ENCODE measurements around the gene LETMD1.
A peak's percentile ranks its signal among the peaks of the same experiment; 100 is the strongest.

The LETMD1 gene

DNA sequence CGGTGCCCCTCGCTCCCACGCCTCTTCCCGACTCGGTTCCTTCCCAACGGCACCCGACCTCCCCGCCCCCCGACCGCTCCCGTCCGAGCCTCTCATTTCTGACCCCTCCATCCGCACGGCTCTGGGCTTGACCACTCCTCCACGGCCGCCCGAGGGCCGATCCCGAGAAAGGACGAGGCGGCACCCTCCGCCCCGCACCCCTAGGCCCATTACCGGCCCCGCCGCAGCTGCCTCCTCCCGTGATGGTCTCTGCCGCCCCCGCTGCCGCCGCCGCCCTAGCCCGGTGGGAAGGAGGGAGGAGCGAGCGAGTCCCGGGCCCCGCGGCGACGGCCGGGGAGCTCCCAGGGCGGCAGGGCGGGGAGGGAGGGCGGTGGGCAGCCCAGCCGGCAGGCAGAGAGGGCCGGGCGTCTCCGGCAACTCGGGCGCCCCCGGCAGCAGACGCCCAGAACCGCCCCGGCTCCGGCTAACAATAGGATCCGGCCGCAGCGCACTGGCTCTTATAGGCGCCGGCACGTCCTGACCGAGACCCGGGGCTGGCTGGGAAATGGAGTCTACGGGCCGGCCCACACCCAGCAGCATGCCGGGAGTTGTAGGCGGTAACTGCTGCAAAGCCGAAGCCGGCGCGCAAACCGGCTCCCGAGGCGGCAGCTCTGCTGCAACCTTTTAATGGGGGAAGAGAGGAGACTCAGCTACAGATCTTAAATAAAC is 35.2 kb downstream of the LETMD1 start, which contains the start of gene CSRNP2 (continued):
- no peak for TF ChIP-seq ZSCAN4 (tag by site-specific recombination; IDR thresholded peaks at IDR 0.05)
- no peak; the same call in 1 of the 2 replicates for TF ChIP-seq KLF17 (tag by site-specific recombination; IDR thresholded peaks at IDR 0.05)
- peak; percentile 65 for TF ChIP-seq ZBTB48 (tag by site-specific recombination; IDR thresholded peaks at IDR 0.05)
- no peak for TF ChIP-seq ZNF623 (tag by site-specific recombination; IDR thresholded peaks at IDR 0.05)
- no peak for TF ChIP-seq ELK4 (IDR thresholded peaks at IDR 0.05; ENCODE audit: borderline replicate concordance, low read depth, low read length)
- no peak for TF ChIP-seq ZSCAN16 (tag by site-specific recombination; IDR thresholded peaks at IDR 0.05)
- no peak for TF ChIP-seq ZSCAN23 (tag by site-specific recombination; IDR thresholded peaks at IDR 0.05)
- no peak for TF ChIP-seq ZNF768 (tag by site-specific recombination; IDR thresholded peaks at IDR 0.05)
- no peak for TF ChIP-seq SETDB1 (IDR thresholded peaks at IDR 0.05; ENCODE audit: insufficient read length, low read length)
- peak; percentile 65 for TF ChIP-seq ZNF366 (tag by site-specific recombination; conservative IDR thresholded peaks at IDR 0.05)
- TF ChIP-seq SP2 (tag by site-specific recombination; IDR thresholded peaks at IDR 0.05) = peak; percentile 77
- TF ChIP-seq ZNF521 (tag by site-specific recombination; IDR thresholded peaks at IDR 0.05) = no peak
- TF ChIP-seq, protein P1, sequence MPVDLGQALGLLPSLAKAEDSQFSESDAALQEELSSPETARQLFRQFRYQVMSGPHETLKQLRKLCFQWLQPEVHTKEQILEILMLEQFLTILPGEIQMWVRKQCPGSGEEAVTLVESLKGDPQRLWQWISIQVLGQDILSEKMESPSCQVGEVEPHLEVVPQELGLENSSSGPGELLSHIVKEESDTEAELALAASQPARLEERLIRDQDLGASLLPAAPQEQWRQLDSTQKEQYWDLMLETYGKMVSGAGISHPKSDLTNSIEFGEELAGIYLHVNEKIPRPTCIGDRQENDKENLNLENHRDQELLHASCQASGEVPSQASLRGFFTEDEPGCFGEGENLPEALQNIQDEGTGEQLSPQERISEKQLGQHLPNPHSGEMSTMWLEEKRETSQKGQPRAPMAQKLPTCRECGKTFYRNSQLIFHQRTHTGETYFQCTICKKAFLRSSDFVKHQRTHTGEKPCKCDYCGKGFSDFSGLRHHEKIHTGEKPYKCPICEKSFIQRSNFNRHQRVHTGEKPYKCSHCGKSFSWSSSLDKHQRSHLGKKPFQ (tag by site-specific recombination; IDR thresholded peaks at IDR 0.05) = no peak
- TF ChIP-seq, protein P2, sequence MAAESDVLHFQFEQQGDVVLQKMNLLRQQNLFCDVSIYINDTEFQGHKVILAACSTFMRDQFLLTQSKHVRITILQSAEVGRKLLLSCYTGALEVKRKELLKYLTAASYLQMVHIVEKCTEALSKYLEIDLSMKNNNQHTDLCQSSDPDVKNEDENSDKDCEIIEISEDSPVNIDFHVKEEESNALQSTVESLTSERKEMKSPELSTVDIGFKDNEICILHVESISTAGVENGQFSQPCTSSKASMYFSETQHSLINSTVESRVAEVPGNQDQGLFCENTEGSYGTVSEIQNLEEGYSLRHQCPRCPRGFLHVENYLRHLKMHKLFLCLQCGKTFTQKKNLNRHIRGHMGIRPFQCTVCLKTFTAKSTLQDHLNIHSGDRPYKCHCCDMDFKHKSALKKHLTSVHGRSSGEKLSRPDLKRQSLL (tag by site-specific recombination; IDR thresholded peaks at IDR 0.05) = peak; percentile 49; the same call in 1 of the 2 replicates
- no peak for TF ChIP-seq ZNF548 (tag by site-specific recombination; IDR thresholded peaks at IDR 0.05)
- no peak for TF ChIP-seq TRIM28 (IDR thresholded peaks at IDR 0.05; ENCODE audit: borderline replicate concordance, low read length)
- peak; percentile 78 for TF ChIP-seq SP3 (tag by site-specific recombination; IDR thresholded peaks at IDR 0.05)
- no peak for TF ChIP-seq ZNF19 (tag by site-specific recombination; IDR thresholded peaks at IDR 0.05; ENCODE audit: low read depth)
- peak; percentile 53; the same call in 1 of the 2 replicates for TF ChIP-seq KLF8 (tag by site-specific recombination; IDR thresholded peaks at IDR 0.05)
- TF ChIP-seq, protein P3, sequence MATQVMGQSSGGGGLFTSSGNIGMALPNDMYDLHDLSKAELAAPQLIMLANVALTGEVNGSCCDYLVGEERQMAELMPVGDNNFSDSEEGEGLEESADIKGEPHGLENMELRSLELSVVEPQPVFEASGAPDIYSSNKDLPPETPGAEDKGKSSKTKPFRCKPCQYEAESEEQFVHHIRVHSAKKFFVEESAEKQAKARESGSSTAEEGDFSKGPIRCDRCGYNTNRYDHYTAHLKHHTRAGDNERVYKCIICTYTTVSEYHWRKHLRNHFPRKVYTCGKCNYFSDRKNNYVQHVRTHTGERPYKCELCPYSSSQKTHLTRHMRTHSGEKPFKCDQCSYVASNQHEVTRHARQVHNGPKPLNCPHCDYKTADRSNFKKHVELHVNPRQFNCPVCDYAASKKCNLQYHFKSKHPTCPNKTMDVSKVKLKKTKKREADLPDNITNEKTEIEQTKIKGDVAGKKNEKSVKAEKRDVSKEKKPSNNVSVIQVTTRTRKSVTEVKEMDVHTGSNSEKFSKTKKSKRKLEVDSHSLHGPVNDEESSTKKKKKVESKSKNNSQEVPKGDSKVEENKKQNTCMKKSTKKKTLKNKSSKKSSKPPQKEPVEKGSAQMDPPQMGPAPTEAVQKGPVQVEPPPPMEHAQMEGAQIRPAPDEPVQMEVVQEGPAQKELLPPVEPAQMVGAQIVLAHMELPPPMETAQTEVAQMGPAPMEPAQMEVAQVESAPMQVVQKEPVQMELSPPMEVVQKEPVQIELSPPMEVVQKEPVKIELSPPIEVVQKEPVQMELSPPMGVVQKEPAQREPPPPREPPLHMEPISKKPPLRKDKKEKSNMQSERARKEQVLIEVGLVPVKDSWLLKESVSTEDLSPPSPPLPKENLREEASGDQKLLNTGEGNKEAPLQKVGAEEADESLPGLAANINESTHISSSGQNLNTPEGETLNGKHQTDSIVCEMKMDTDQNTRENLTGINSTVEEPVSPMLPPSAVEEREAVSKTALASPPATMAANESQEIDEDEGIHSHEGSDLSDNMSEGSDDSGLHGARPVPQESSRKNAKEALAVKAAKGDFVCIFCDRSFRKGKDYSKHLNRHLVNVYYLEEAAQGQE (tag by site-specific recombination; IDR thresholded peaks at IDR 0.05) = no peak
- no peak for TF ChIP-seq ZNF174 (tag by site-specific recombination; IDR thresholded peaks at IDR 0.05)
- TF ChIP-seq, protein P4, sequence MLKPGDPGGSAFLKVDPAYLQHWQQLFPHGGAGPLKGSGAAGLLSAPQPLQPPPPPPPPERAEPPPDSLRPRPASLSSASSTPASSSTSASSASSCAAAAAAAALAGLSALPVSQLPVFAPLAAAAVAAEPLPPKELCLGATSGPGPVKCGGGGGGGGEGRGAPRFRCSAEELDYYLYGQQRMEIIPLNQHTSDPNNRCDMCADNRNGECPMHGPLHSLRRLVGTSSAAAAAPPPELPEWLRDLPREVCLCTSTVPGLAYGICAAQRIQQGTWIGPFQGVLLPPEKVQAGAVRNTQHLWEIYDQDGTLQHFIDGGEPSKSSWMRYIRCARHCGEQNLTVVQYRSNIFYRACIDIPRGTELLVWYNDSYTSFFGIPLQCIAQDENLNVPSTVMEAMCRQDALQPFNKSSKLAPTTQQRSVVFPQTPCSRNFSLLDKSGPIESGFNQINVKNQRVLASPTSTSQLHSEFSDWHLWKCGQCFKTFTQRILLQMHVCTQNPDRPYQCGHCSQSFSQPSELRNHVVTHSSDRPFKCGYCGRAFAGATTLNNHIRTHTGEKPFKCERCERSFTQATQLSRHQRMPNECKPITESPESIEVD (tag by site-specific recombination; IDR thresholded peaks at IDR 0.05) = no peak
- no peak for TF ChIP-seq ZNF311 (tag by site-specific recombination; IDR thresholded peaks at IDR 0.05; ENCODE audit: borderline replicate concordance)
- TF ChIP-seq ZNF473 (tag by site-specific recombination; IDR thresholded peaks at IDR 0.05) = no peak
- no peak for TF ChIP-seq ZNF155 (tag by site-specific recombination; IDR thresholded peaks at IDR 0.05)
- TF ChIP-seq ZBTB8A (tag by site-specific recombination; IDR thresholded peaks at IDR 0.05) = peak; percentile 97
- TF ChIP-seq, protein P5, sequence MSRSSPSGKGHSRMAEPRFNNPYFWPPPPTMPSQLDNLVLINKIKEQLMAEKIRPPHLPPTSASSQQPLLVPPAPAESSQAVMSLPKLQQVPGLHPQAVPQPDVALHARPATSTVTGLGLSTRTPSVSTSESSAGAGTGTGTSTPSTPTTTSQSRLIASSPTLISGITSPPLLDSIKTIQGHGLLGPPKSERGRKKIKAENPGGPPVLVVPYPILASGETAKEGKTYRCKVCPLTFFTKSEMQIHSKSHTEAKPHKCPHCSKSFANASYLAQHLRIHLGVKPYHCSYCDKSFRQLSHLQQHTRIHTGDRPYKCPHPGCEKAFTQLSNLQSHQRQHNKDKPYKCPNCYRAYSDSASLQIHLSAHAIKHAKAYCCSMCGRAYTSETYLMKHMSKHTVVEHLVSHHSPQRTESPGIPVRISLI (tag by site-specific recombination; IDR thresholded peaks at IDR 0.05) = no peak

Measured in HEK293 (cell line).